AG04450 (cell line): ENCODE data around the gene OLFM4. TPM values are rescaled to one million over a fixed set of nuclear protein-coding genes. Genes with fewer than 3 reads are reported as not detected.

Source experiments
- CTCF ChIA-PET: fragments of 300-600, 350-600 bp; formaldehyde crosslinking; extraction: SDS; loops from one replicate; lab custom pipeline; 2022; ENCODE audit warnings: antibody characterized with exemption, inconsistent platforms; lab: Charles Lee
- POLR2A ChIA-PET: fragments of 350-600 bp; formaldehyde crosslinking; extraction: SDS; loops from one replicate; lab custom pipeline; 2021; ENCODE audit warnings: antibody characterized with exemption, inconsistent platforms; lab: Yijun Ruan, JAX
- DNase-seq: peaks from one replicate; pipeline ENCODE4 v3.0.0-alpha.2; 2011; ENCODE audit warnings: low read depth, low spot score
- H3K27ac ChIP-seq: one replicate; pipeline ENCODE4 v1.5.1; 2012; ENCODE audit warnings: low read depth, low read length, control low read depth
- H3K27me3 ChIP-seq: one replicate; pipeline ENCODE4 v1.6.0; 2012; ENCODE audit warnings: low read length; ENCODE audit not compliant: control insufficient read depth, insufficient read depth
- H3K4me3 ChIP-seq: 2 replicates; pipeline ENCODE4 v1.5.1; 2011; ENCODE audit warnings: mild to moderate bottlenecking, low read depth, low read length, control low read depth
- H3K9me3 ChIP-seq: 2 replicates; pipeline ENCODE4 v1.5.1; 2012; ENCODE audit warnings: low read length; ENCODE audit not compliant: control insufficient read depth, insufficient read depth
- CTCF ChIP-seq: IDR thresholded peaks from 2 replicates; pipeline ENCODE4 v1.5.1; 2011; ENCODE audit warnings: low read depth, low read length, control low read depth, inconsistent platforms
- polyA plus RNA-seq: library from polyadenylated mRNA; depleted of rRNA; stranded (reverse); fragments of >200 nt; gene quantifications from 2 replicates; pipeline ENCODE4 v1.2.3, GENCODE V29; 2011

OLFM4 gene
- polyA plus RNA-seq, 1 experiment: not detected

- CTCF ChIA-PET: no interaction called here
- no peak for DNase-seq
- H3K4me3 ChIP-seq: no peak overlapping the region
- H3K27me3 ChIP-seq: no peaks in the 10 kb centered on the region
- TF ChIP-seq CTCF: no peak
- POLR2A ChIA-PET: no interaction called here
- no peaks in the 10 kb centered on the region for H3K9me3 ChIP-seq
- no peak overlapping the region for H3K27ac ChIP-seq
Measured at GRCh38 chr13:53050151-53050550, 21.5 kb downstream of the OLFM4 start.

- no peak for DNase-seq
- ChIA-PET CTCF (no interaction called here), POLR2A (no interaction called here)
- no peaks in the 10 kb centered on the region for H3K27me3 ChIP-seq
- TF ChIP-seq CTCF: no peak
- no peak overlapping the region for H3K4me3 ChIP-seq
- H3K9me3 ChIP-seq: no peaks in the 10 kb centered on the region
- no peak overlapping the region for H3K27ac ChIP-seq
Measured at GRCh38 chr13:53052675-53053074, 24.1 kb downstream of the OLFM4 start.

GRCh38 chr13:53054569-53054968 lies 26.0 kb downstream of the OLFM4 start:
- CTCF ChIA-PET: no interaction called here
- TF ChIP-seq CTCF: no peak
- H3K27me3 ChIP-seq: no peaks in the 10 kb centered on the region
- no peaks in the 10 kb centered on the region for H3K9me3 ChIP-seq
- H3K4me3 ChIP-seq: no peak overlapping the region
- POLR2A ChIA-PET: no interaction called here
- no peak overlapping the region for H3K27ac ChIP-seq
- no peak for DNase-seq

GRCh38 chr13:53058065-53058679 lies 29.6 kb downstream of the OLFM4 start:
- ChIA-PET POLR2A (no interaction called here), CTCF (interaction anchor here (1.6 kb wide), 1 partner anchor 90 kb away, joined by 5 read pairs; no protein-coding TSS in a partner anchor)

More at GRCh38 chr13:53058065-53058679, 29.6 kb downstream of the OLFM4 start:
- no peak for TF ChIP-seq CTCF
- Histone ChIP-seq H3K9me3 (no peaks in the 10 kb centered on the region), H3K27ac (no peak overlapping the region), H3K4me3 (no peak overlapping the region), H3K27me3 (no peaks in the 10 kb centered on the region)
- no peak for DNase-seq
